B cell (primary cell): ENCODE data around the gene SLC44A2. TPM values are rescaled to one million over a fixed set of nuclear protein-coding genes. Genes with fewer than 3 reads are reported as not detected.

Experiments
- ATAC-seq: fragments of 200-7000 bp; cut with Tn5 transposase; one replicate; pipeline ENCODE4 v1.10.0; 2021; ENCODE audit warnings: low read depth, mild to moderate bottlenecking, moderate number of reproducible peaks, moderate library complexity
- CTCF ChIA-PET: fragments of 350-600 bp; sonication (Branson Sonifier 250); formaldehyde crosslinking; loops from one replicate; lab custom pipeline; 2021; ENCODE audit warnings: antibody characterized with exemption, inconsistent platforms; lab: Charles Lee
- POLR2A ChIA-PET: fragments of 350-600 bp; sonication (Branson Sonifier 250); formaldehyde crosslinking; loops from one replicate; lab custom pipeline; 2021; ENCODE audit warnings: antibody characterized with exemption; lab: Charles Lee
- DNase-seq: peaks from one replicate; pipeline ENCODE4 v3.0.0; 2013
- H2AFZ ChIP-seq: 2 replicates; pipeline ENCODE4 v1.6.1; 2012; ENCODE audit warnings: mild to moderate bottlenecking, low read depth, low read length; ENCODE audit not compliant: insufficient read depth, poor library complexity, severe bottlenecking
- H3K27ac ChIP-seq, 2 donors: 1 replicate in 1 of 2; 2 replicates in 1 of 2; pipeline ENCODE4 v1.5.1; 2012 to 2013; ENCODE audit warnings: low read length in 2 of 2, mild to moderate bottlenecking in 2 of 2, moderate library complexity in 1 of 2
- H3K27me3 ChIP-seq, 4 experiments: fragments of 200-600 bp in 1 of 4; sonication (generic) in 1 of 4; replicated peaks in 1 of 4; 1 replicate in 2 of 4; 2 replicates in 2 of 4; pipeline versions ENCODE4 v1.6.1 to v1.7.0; 2013 to 2016; ENCODE audit warnings: low read length in 3 of 4, mild to moderate bottlenecking in 2 of 4, mixed read lengths in 1 of 4, moderate library complexity in 1 of 4; ENCODE audit not compliant: insufficient read depth in 4 of 4, control insufficient read depth in 3 of 4; ENCODE audit errors: control extremely low read depth in 1 of 4
- H3K36me3 ChIP-seq, 2 experiments: replicated peaks in 1 of 2; 1 replicate in 1 of 2; 2 replicates in 1 of 2; pipeline versions ENCODE4 v1.6.1 to v1.7.1; 2013; ENCODE audit warnings: low read length in 1 of 2; ENCODE audit not compliant: insufficient read depth in 2 of 2, control insufficient read depth in 1 of 2; ENCODE audit errors: control extremely low read depth in 1 of 2, extremely low read depth in 1 of 2
- H3K4me1 ChIP-seq, 2 donors: fragments of 200-600 bp in 1 of 2; sonication (generic) in 1 of 2; 1 replicate in 1 of 2; 2 replicates in 1 of 2; pipeline versions ENCODE4 v1.5.1 to v1.6.1; 2013 to 2017; ENCODE audit warnings: low read length in 2 of 2; ENCODE audit not compliant: control insufficient read depth in 2 of 2, insufficient read depth in 2 of 2
- H3K4me2 ChIP-seq: replicated peaks from 2 replicates; pipeline ENCODE3; 2012; ENCODE audit warnings: mild to moderate bottlenecking, low read depth, low read length; ENCODE audit not compliant: poor library complexity, severe bottlenecking
- H3K4me3 ChIP-seq, 5 experiments: fragments of 200-600 bp in 1 of 5; sonication (generic) in 1 of 5; 1 replicate in 3 of 5; 2 replicates in 2 of 5; pipeline versions ENCODE4 v1.5.1 to v1.7.0; 2011 to 2016; ENCODE audit warnings: low read length in 4 of 5, mild to moderate bottlenecking in 4 of 5, low read depth in 2 of 5, control low read depth in 1 of 5, moderate library complexity in 1 of 5; ENCODE audit not compliant: insufficient read depth in 1 of 5; ENCODE audit errors: control extremely low read depth in 1 of 5, extremely low read depth in 1 of 5
- H3K79me2 ChIP-seq: fragments of 200-600 bp; sonication (generic); one replicate; pipeline ENCODE4 v1.6.0; 2016; ENCODE audit warnings: low read length; ENCODE audit not compliant: control insufficient read depth, insufficient read depth
- H3K9ac ChIP-seq: fragments of 200-600 bp; sonication (generic); 2 replicates; pipeline ENCODE4 v1.6.1; 2017; ENCODE audit warnings: mild to moderate bottlenecking, low read length, moderate library complexity
- H3K9me3 ChIP-seq, 3 donors: one replicate each; pipeline versions ENCODE4 v1.6.1 to v1.7.1; 2013; ENCODE audit warnings: low read length in 2 of 3; ENCODE audit not compliant: control insufficient read depth in 2 of 3, insufficient read depth in 1 of 3; ENCODE audit errors: control extremely low read depth in 1 of 3
- H4K20me1 ChIP-seq: 2 replicates; pipeline ENCODE4 v1.6.0; 2012; ENCODE audit warnings: mild to moderate bottlenecking, low read length; ENCODE audit not compliant: insufficient read depth, control insufficient read depth, poor library complexity, severe bottlenecking
- H3K27ac Mint-ChIP-seq: one replicate; pipeline ENCODE4 v1.8.0; 2021; ENCODE audit warnings: mixed read lengths
- H3K27me3 Mint-ChIP-seq: one replicate; pipeline ENCODE4 v1.8.0; 2021; ENCODE audit warnings: mixed read lengths
- H3K4me1 Mint-ChIP-seq: one replicate; pipeline ENCODE4 v1.8.0; 2021; ENCODE audit warnings: mixed read lengths
- H3K4me3 Mint-ChIP-seq: one replicate; pipeline ENCODE4 v1.8.0; 2021; ENCODE audit warnings: mixed read lengths
- H3K9me3 Mint-ChIP-seq: one replicate; pipeline ENCODE4 v1.8.0; 2022; ENCODE audit warnings: mixed read lengths; ENCODE audit not compliant: insufficient read depth
- CTCF ChIP-seq: fragments of 200-600 bp; IDR thresholded peaks from one replicate; pipeline ENCODE4 v1.8.0; 2022; ENCODE audit warnings: antibody characterized with exemption, mild to moderate bottlenecking
- EZH2 ChIP-seq: IDR thresholded peaks from 2 replicates; pipeline ENCODE4 v1.6.1; 2012; ENCODE audit warnings: borderline replicate concordance, low read depth, mild to moderate bottlenecking, moderate library complexity, low read length; ENCODE audit not compliant: insufficient read depth, poor library complexity, severe bottlenecking
- WGBS: methylation state at CpG from one replicate; pipeline ENCODE4 v1.1.5; 2013; ENCODE audit warnings: missing lambda C conversion rate; ENCODE audit not compliant: insufficient coverage; 5-methylcytosine and 5-hydroxymethylcytosine counted together
- intact Hi-C: fragments of 100-400 bp; cut with micrococcal nuclease; formaldehyde crosslinking; loops from one replicate; pipeline ENCODE4 v1.10.0; 2022
- polyA plus RNA-seq: library from polyadenylated mRNA; depleted of rRNA; stranded (reverse); fragments of >200 nt; gene quantifications from 2 replicates; pipeline ENCODE4 v1.2.3, GENCODE V29; 2012
- total RNA-seq, 2 donors: library from RNA; stranded (reverse); fragments of 120-200 nt in 1 of 2; gene quantifications; 1 replicate in 1 of 2; 2 replicates in 1 of 2; pipeline versions ENCODE4 v1.2.3 to v1.2.4, GENCODE V29; 2013 to 2022

The SLC44A2 gene
- total and polyA plus RNA-seq, 2 donors (not counting 1 experiment from before 2014, with no cell fraction given) = 245 to 369 TPM

- Histone ChIP-seq H3K4me1 (peaks cover 9 to 26% of the 10 kb centered on the region in 2 donors), H2AFZ (no peak overlapping the region), H3K27me3 (no peaks in the 10 kb centered on the region), H3K36me3 (peaks cover 10 to 43% of the 10 kb centered on the region in 2 experiments), H3K4me3 (no peak overlapping the region), H3K9ac (no peak overlapping the region), H3K9me3 (no peaks in the 10 kb centered on the region), H3K27ac (no peak overlapping the region), H3K79me2 (peaks cover 99% of the 10 kb centered on the region), H3K4me2 (no peak overlapping the region), H4K20me1 (peaks cover 95% of the 10 kb centered on the region)
- ChIA-PET POLR2A (no interaction called here), CTCF (interaction anchor here (1.1 to 1.3 kb wide), 2 partner anchors 29 to 129 kb away, joined by 4 read pairs; no protein-coding TSS in a partner anchor)
- H3K9me3 Mint-ChIP-seq = no peaks in the 10 kb centered on the region
- no peak overlapping the region for H3K4me3 Mint-ChIP-seq
- peaks cover 36% of the 10 kb centered on the region for H3K4me1 Mint-ChIP-seq
- H3K27ac Mint-ChIP-seq = no peak overlapping the region
- TF ChIP-seq EZH2 (no peak), CTCF (no peak)
- H3K27me3 Mint-ChIP-seq = no peaks in the 10 kb centered on the region
- DNase-seq = no peak
- WGBS = 100% methylated on average over 1 of the region's 1 CpG
- intact Hi-C loops = no loop called here
- ATAC-seq = no peak
These were observed 44.8 kb downstream of the SLC44A2 start for GRCh38 chr19:10670182-10670581.

- intact Hi-C loops = no loop called here
- no peaks in the 10 kb centered on the region for H3K9me3 ChIP-seq
- CTCF ChIA-PET = interaction anchor here (0.8 to 3.2 kb wide), 4 partner anchors 13 to 130 kb away, joined by 3 to 13 read pairs (median 4); no protein-coding TSS in a partner anchor
- H3K4me1 Mint-ChIP-seq = peaks cover 34% of the 10 kb centered on the region
- POLR2A ChIA-PET = no interaction called here
- no peak for ATAC-seq
- no peaks in the 10 kb centered on the region for H3K9me3 Mint-ChIP-seq
- 92% methylated on average over 23 of the region's 24 CpGs for WGBS
- H3K4me3 ChIP-seq = no peak overlapping the region
- no peak overlapping the region for H3K27ac ChIP-seq
- no peak for TF ChIP-seq CTCF
- TF ChIP-seq EZH2 = no peak
- no peak overlapping the region for H3K4me2 ChIP-seq
- H3K27ac Mint-ChIP-seq = no peak overlapping the region
- peaks cover 9 to 25% of the 10 kb centered on the region in 2 donors for H3K4me1 ChIP-seq
- no peak overlapping the region for H2AFZ ChIP-seq
- H4K20me1 ChIP-seq = peaks cover 95% of the 10 kb centered on the region
- peaks cover 11 to 51% of the 10 kb centered on the region in 2 experiments for H3K36me3 ChIP-seq
- no peak overlapping the region for H3K9ac ChIP-seq
- no peaks in the 10 kb centered on the region for H3K27me3 Mint-ChIP-seq
- DNase-seq = no peak
- no peaks in the 10 kb centered on the region for H3K27me3 ChIP-seq
- no peak overlapping the region for H3K4me3 Mint-ChIP-seq
- H3K79me2 ChIP-seq = peaks cover 97% of the 10 kb centered on the region
These were observed 45.8 kb downstream of the SLC44A2 start for GRCh38 chr19:10670876-10671804.
